ENCODE results near the gene PDCD1.
"Not testable (repeated sequence)": the region's sequence is repeated elsewhere in the genome, so short reads cannot be mapped to it uniquely, and the experiment has no call there.

PDCD1 gene

GRCh38 chr2:241811201-241811951 is 47.3 kb downstream of the PDCD1 start:
- no peak for DNase-seq (ENCODE audit: low read depth)
- no peak overlapping the region for H3K4me3 ChIP-seq (ENCODE audit: control insufficient read depth, low read depth, low read length)
- TF ChIP-seq CTCF (conservative IDR thresholded peaks at IDR 0.05; ENCODE audit: control insufficient read depth, insufficient read depth, low read depth, low read length) = no peak

GRCh38 chr2:241810307-241811200 is 48.1 kb downstream of the PDCD1 start:
- DNase-seq (ENCODE audit: low read depth) = no peak
- H3K4me3 ChIP-seq (ENCODE audit: control insufficient read depth, low read depth, low read length) = no peak overlapping the region
- no peak for TF ChIP-seq CTCF (conservative IDR thresholded peaks at IDR 0.05; ENCODE audit: control insufficient read depth, insufficient read depth, low read depth, low read length)

- no peak for TF ChIP-seq CTCF (conservative IDR thresholded peaks at IDR 0.05; ENCODE audit: control insufficient read depth, insufficient read depth, low read depth, low read length)
- no peak overlapping the region for H3K4me3 ChIP-seq (ENCODE audit: control insufficient read depth, low read depth, low read length)
- no peak for DNase-seq (ENCODE audit: low read depth)
Measured at GRCh38 chr2:241809383-241810306, 49.0 kb downstream of the PDCD1 start.

GRCh38 chr2:241808721-241809382 is 49.8 kb downstream of the PDCD1 start, which contains the start of gene NEU4:
Gene NEU4, plus strand, starts transcription at chr2:241809193. Its CDS starts 5,292 bp downstream, at chr2:241814485.
- no peak for DNase-seq (ENCODE audit: low read depth)
- TF ChIP-seq CTCF (conservative IDR thresholded peaks at IDR 0.05; ENCODE audit: control insufficient read depth, insufficient read depth, low read depth, low read length) = no peak
- H3K4me3 ChIP-seq (ENCODE audit: control insufficient read depth, low read depth, low read length) = no peak within 1 kb of the TSS

GRCh38 chr2:241808051-241808720 is 50.5 kb downstream of the PDCD1 start:
- H3K4me3 ChIP-seq (ENCODE audit: control insufficient read depth, low read depth, low read length) = no peak overlapping the region
- peak; percentile 2 for DNase-seq (ENCODE audit: low read depth)
- TF ChIP-seq CTCF (conservative IDR thresholded peaks at IDR 0.05; ENCODE audit: control insufficient read depth, insufficient read depth, low read depth, low read length) = no peak

GRCh38 chr2:241806217-241806616 is 52.5 kb downstream of the PDCD1 start:
- not testable (repeated sequence) for H3K4me3 ChIP-seq (ENCODE audit: control insufficient read depth, low read depth, low read length); DNase-seq (ENCODE audit: low read depth)

Measured in fibroblast of mammary gland (primary cell).